HG02970 (cell line): ENCODE results near the gene TBC1D22A.
"Not testable (repeated sequence)": the region's sequence is repeated elsewhere in the genome, so short reads cannot be mapped to it uniquely, and the experiment has no call there.

Experiments used
- ATAC-seq: cut with Tn5 transposase; IDR thresholded peaks from one replicate; pipeline ENCODE4 v1.9.1; 2021; ENCODE audit warnings: mild to moderate bottlenecking, moderate library complexity, moderate number of reproducible peaks; ENCODE audit not compliant: unreplicated experiment, low FRiP score

TBC1D22A gene, protein sequence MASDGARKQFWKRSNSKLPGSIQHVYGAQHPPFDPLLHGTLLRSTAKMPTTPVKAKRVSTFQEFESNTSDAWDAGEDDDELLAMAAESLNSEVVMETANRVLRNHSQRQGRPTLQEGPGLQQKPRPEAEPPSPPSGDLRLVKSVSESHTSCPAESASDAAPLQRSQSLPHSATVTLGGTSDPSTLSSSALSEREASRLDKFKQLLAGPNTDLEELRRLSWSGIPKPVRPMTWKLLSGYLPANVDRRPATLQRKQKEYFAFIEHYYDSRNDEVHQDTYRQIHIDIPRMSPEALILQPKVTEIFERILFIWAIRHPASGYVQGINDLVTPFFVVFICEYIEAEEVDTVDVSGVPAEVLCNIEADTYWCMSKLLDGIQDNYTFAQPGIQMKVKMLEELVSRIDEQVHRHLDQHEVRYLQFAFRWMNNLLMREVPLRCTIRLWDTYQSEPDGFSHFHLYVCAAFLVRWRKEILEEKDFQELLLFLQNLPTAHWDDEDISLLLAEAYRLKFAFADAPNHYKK

DNA sequence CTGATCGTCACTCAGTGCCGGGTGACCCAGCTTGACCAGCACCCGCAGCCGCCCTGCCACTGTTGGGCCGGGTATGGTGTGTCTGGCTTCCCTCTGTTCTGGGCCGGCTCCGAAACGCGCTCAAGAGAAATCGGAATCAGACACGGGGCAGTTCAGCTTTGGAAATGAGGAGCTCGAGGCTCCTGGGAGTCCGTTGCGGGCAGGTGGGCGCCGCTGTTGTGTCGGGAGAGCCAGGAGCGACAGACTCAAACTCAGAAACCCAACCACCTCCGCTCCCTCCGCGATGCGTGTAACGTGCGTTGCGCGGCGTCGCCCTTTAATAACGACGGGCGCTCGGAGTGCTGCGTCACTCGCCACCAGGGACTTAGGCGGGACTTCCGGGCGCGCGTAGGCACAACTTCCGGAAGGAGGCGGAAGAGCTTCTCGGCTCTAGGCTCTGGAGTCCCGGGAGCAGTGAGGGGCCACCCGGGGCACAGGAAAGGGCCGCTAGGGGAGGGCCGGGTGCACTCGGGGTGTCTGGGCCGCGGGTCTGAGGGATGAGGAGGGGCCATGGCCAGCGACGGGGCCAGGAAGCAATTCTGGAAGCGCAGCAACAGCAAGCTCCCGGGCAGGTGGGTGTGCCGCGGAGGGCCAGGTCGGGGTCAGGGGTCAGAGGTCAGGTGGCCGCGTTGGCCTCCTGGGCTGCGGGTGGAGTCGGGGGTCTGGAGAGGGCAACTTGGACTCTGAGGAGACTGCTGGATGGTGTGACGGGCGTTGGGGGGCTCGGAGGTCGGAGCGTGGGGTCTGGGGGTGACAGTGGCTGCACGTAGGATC, at the start of gene TBC1D22A:
Gene TBC1D22A, plus strand, starts transcription at position 413 of the 813 bp plus-strand sequence. Its CDS starts 137 bp downstream, at position 550.
- peak; percentile 84 for ATAC-seq

DNA sequence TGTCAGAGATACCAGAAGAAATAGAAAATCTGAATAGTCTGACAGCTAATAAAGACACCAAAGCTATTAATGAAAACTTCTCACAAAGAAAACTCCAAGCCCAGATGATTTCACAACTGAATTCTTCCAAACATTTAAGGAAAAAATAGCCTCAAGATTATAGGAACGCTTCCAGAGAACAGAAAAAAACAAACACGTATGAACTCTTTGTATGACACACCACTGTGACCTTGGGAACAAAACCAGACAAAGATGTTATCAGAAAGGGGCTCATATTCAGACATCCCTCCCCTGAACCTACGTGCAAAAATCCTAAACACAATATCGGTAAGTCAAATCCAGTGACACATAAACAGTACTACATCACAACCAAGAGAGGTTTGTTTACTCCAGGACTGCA, 47.9 kb upstream of the TBC1D22A start:
- no peak for ATAC-seq

DNA sequence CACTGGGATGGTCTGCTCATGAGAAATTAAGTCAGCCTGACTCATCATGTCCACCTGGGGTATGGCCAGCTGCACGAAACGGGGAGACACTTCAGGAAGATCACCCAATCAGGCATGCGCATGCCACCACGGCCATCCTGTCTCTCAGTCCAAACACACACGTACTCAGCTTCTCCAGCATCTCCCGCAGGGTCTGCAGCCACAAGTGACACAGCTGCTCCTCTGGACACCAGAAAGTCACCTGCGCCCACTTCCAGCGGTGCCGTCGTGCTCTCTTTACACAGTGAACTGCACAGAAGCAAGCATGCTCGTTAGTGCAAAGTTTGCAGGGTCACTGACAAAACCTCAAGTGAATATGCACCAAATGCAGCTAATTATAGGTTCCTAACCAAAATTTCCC, 42.5 kb upstream of the TBC1D22A start:
- no peak for ATAC-seq

DNA sequence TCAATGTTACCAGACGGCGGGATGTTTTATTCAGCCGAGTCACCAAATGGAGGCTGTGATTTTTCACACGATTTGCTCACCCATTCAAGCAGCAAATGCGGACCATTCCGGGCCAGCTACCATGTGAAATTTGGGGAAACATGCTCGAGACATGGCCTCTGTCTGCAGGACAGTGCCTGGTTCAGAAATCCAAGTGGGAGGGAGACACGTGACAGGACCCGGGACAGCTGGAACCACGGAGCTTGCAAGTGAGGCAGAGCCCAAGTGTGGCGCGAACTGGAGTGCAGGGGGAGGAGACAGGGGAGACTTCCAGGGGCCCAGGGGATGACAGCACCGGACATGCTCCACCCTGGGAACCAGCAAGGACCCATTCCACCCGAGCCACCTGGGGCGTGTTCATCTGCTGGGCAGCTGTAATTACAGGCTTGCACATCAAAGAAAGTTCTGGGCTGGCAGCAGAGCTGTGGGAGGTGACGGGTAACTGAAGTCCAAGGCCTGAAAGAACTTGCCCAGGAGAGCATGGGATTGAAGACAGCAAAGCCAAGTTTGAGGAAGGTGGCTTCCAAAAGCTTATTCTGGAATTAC, 40.9 kb upstream of the TBC1D22A start:
- no peak for ATAC-seq

DNA sequence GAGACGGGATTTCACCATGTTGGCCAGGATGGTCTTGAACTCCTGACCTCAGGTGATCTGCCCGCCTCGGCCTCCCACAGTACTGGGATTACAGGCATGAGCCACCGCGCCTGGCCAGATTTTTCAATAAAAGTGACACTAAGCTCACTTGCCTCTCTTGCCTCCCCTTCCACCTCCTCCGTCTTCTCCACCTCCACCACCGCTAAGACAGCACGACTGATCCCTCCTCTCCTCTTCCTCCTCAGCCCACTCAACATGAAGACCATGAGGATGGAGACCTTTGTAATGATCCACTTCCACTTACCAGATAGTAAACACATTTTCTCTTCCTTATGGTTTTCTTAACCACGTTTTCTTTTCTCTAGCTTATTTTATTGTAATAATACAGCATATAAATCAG, 38.6 kb upstream of the TBC1D22A start:
- no peak for ATAC-seq

DNA sequence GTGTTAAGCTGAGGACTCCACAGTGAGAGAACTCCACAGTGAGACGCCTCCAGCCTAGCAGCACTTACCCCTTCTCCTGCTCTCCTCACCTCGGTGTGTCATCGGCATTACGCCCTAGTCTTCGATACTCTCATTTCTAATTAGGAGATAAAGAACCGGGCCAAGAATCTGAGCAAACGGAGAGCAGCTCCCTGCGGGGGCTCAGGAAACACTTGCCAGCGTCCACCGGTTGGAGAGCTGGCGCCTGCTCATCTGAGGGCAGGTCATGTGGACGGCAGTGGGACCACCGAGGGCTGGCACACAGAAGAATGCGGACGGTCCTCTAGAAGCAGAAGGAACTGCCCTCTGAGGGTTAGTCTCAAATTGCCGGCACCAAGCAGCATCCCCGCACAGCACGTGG, 37.4 kb upstream of the TBC1D22A start:
- ATAC-seq = no peak

DNA sequence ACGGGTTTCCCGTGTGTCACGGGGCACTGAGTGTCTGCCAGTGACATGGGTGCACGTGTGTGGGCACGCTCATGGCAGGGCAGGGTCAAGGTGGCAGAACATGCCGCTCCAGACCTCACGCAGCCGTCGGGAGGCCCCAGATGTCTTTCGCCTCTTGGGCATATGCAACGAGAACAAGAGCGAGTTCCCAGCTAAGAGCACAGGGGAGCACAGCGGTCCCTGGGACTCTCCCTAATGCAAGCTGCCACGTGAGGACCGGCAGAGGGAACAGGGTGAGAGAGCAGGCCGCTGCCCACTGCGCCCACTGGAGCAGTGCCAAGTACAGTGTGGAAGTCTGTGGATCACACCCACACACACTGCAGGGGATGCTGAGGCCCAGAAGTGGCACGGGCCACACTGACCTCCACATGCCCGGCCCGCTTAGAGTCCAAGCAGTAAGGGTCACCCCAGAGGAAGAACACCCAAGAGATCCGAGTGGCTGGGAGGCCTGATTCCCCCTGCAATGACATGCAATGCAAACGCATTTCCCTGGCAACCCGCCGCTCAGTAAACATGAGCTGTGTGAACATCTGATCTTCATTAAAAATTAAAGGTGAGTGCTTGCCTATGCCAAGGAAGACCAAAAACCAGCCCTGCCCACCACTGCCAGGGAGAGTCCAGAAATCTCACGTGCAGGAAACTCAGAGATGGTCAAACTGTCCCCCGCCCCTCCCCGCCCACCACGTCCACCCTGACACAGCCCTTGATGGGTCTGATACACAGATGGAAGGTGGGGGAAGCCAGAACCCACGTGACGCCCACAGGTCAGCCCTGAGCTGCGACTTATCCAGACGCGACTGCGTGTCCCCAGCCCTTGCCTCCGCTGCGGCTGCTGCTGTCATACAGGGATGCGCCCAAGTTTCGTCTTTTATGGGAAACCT, 36.1 kb upstream of the TBC1D22A start:
- no peak for ATAC-seq

DNA sequence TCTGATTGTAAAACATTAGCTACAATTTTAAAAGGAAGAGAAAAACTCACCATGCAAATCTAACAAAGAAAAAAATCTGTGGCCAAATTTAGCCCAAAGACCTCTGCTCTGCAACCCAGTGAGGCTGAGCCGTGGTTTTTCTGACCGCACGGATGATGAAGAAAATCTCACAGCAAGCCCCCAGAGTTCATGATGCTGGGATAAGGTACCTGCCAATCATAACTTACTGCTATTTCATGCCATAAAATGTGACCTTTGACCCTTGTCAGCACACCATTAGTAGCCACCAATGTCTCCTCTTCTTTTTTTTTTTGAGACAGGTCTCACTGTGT, 35.5 kb upstream of the TBC1D22A start:
- no peak for ATAC-seq

DNA sequence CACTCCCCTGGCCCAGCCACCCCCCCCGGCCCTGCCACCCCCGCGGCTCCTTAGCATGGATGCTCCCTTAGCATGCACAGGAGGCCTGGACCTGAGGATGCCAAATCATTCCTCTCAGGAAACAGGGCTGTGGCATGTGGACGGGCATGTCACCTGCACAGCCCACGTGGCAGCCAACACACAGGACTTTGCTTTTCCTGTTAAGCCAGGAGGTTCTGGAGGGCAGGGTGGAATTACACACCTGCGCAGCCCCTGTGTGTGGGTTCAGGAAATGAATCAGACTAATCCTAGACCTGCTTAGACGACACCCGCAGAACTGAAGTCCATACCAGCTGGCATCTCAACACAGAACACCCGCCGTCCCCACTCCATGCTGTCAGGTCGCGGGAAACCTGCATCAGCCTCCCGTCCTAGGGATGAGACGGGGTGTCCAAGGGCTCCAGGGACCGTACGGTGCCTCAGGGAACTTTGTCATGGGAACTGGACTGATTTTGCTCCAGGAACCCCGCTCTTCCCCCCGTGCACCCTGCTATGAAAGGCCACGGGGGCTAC, 34.6 kb upstream of the TBC1D22A start:
- no peak for ATAC-seq

DNA sequence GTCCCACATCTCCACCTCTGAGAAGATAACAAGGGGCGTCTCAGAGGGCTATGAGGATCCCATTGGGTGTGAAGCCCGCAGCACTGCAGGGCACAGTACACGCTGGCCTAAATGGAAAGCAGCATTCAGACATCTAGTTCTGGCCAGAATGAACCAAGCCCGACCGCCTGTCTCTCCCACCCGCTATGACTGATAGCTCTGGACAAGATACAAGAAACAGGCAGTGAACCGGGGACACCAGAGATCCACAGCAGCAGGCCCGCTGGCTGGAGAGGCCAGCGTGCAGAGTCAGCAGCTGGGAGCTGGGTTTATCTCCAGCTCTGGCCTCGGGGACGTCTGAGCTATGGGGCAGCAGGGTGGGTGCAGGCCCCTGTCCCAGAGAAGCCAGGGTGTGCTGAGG, 34.0 kb upstream of the TBC1D22A start:
- no peak for ATAC-seq

DNA sequence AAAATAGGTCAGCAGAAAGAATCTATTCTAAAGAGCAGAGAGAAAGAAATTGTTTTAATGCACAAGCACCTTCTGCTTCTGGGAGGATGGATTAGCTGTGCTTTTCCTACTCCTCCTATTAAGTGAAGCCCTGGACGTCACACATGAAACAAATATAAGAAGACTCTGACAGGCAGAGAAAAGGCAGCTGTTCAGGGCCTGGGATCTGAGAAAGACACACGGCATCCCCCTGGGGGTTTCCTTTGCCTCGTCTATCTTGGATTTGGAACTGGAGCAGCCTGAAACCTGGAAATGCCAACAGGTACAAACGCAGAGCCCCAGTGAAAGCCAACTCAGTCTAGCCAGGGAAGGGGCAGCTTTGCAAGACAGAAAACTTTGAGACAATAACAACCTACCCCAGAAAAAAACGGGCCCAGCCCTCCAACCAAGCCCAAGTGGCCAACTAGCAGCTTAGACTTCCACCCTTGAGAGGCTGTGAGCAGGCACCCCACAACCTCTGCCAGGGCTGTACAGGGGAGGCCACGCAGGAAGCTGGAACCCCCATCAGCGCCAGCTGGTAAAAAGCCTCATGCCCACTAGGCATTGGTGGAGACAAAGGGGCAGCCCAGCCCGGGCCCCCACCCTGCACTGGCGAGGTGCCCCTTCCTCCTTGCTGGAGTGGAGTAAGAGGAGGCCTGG, 31.7 kb upstream of the TBC1D22A start:
- ATAC-seq = no peak

DNA sequence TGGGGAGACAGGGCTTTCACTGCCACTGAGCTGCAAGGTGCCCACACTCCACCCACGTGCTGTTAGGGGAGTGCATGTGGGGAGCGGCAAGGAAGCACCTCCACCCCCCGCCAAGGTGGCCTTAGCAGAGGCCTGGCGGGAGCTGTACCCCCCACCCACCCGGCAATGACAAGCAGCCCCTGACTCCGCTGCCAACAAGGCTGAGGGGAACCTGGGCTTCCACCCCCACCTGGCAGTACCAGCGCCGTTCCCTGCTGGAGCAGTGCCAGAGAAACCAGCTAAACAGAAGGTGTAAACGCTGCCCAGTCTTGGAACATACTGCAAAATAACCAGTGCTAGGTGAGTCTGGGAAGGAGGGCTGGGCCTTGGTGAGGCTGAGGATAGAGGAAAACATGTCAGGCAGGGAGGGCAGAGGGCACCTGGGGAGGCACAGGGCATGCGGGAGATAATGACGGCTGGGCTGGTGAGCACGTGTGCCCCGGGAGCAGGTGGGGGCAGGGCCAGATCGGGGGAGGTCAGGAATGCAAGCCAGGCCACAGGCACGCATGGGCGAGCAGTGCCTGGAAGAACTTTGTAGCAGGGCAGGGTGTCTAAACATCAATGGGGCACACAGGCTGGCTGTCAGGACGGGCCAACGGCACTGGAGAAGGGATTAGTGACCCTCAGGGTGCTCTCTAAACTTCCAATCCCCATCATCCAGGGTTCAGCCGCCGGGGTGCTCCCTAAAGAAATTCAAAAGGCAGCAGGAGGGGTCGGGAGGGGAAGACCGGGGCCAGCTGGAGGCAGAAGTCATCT, 31.0 kb upstream of the TBC1D22A start:
- ATAC-seq = no peak

DNA sequence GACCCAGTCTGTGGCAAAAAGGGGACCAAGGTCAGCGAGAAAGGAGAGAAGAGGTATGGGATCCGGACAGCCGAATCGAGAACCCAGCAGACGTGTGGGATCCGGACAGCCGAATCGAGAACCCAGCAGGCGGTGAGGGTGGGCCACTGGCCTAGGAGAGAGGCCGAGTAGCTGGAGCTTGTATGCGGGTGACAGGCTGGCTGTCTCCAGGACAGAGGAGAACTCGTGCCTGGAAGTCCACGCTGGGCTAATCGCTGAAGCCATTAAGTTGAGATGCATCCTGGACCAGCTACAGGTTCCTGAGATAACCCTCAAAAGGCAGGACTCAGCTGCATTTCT, 30.4 kb upstream of the TBC1D22A start:
- no peak for ATAC-seq

DNA sequence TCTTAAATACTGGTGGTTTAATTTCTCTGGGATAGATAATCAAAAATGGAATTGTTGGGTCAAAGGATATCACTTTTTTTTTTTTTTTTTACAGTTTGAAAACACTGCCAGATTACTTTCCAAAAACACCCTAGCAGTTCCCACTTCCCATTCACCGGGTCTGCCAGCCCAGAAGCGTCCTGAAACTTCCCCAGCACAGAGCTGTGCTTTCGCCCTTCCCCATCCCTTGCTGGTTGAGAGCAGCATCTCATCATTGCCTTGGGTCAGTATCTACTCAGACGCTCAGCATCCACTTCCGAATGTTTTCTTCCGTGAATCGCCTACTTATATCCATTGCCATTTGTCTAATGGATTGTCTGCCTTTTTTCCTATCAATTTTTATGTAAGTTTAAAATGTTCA, 29.9 kb upstream of the TBC1D22A start:
- no peak for ATAC-seq

DNA sequence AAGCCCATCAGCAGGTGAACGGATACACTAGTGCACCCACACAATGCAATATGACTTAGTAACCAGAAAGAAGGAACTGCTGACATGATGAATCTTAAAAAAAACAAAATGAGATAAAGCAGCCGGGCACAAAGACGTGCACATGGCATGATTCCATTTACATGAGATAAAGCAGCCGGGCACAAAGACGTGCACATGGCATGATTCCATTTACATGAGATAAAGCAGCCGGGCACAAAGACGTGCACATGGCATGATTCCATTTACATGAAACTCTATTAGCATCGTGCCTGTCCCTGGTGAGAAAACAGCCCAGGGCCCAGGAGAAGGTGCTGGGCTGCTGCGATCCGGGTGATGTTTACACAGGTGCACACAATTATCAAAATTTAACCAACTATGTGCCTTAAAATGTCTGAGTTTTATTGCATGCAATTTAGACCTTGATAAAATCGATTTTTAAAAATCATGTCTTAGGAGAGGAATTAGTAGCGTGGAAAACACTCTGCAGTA, 28.2 kb upstream of the TBC1D22A start:
- not testable (repeated sequence) for ATAC-seq

DNA sequence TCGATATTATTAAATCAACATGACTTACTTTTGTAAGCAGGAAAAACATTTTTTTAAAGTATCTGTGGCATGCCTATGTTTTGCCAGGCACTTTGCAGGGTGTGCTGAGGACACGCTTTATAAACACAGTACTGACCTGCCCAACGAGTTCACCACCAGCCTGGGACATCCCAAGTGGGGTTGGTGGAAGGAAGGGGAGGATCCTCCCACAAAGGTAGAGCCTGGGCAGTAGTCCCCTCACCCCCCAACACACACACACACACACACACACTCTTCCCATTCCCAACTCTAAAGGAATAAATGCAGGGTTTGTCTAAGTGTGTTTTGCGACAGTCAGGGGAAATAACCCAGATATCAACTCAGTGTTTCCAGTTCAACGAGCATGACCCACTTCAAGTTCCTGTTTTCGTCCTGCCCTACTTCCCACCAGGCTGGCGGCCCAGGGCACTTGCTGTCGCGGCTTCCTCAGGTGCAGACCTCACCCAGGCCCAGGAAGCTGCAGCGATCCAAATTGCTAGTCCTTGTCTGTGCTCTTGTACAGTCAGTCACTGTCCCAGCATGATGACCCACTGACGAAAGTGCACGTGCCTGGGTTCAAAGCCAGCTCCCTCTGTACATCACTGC, 27.5 kb upstream of the TBC1D22A start:
- ATAC-seq = no peak

DNA sequence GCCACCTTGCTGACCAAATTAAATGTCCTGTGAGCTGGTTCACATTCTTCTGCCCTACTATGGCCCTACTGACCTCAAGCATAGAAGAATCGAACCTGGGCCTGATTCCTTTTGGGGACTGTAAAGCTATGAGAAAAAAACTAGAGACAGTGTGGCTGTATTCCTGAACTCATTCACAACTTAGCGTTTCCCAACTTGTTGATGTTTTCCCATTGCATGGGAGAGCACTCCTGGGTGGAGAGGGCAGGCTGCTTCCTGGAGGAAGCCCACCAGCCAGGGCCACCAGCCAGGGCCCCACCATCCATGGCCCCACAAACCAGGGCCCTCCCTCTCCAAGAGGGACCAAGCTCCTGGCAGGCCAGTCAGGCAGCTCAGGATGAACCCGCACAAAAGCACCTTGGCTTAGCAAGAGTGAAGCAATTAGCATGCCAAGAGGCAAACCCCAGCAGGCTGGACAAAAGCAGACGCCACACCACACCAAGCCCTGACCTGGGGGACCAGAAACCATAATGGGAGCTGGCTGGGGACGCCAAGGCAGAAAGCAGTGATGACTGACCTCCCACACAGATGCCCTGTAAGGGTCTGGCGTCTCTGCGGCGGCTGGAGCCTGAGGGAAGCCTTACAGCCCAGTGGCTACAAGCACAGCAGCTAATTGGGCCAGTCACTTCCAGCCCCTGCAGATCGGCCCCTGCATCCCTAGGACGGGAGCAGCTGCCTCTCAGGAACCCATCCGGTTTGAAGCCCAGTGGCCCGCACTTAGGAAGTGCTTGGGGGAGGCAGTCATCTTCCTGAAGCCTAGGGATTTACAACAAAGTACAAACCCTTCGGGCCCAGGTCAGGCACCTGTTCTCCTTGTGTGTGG, 26.5 kb upstream of the TBC1D22A start:
- ATAC-seq = no peak
